Neural cell (in vitro differentiated cells): ENCODE results near the gene PDIA6. TPM values are rescaled to one million over a fixed set of nuclear protein-coding genes. Genes with fewer than 3 reads are reported as not detected.

ENCODE experiments used
- H2AFZ ChIP-seq: fragments of 200-600, 300-800 bp; sonication (generic), shearing (Covaris generic); 2 replicates; pipeline ENCODE4 v1.6.0; 2014; ENCODE audit warnings: low read depth, mild to moderate bottlenecking, antibody characterized with exemption, low read length, moderate library complexity
- H3F3A ChIP-seq: fragments of 200-600 bp; shearing (Covaris generic); 2 replicates; pipeline ENCODE4 v1.6.1; 2016; ENCODE audit warnings: mild to moderate bottlenecking, moderate library complexity, mixed read lengths, antibody characterized with exemption, low read length; ENCODE audit not compliant: insufficient read depth, poor library complexity, severe bottlenecking
- H3K27ac ChIP-seq: fragments of 200-600, 300-800 bp; sonication (generic), shearing (Covaris generic); 2 replicates; pipeline ENCODE4 v1.5.1; 2014; ENCODE audit warnings: mild to moderate bottlenecking, low read length, moderate library complexity
- H3K27me3 ChIP-seq: fragments of 300-800, 200-600 bp; sonication (generic), shearing (Covaris generic); 2 replicates; pipeline ENCODE4 v1.6.0; 2014; ENCODE audit warnings: mild to moderate bottlenecking, low read depth, low read length, moderate library complexity; ENCODE audit not compliant: insufficient read depth
- H3K36me3 ChIP-seq: fragments of 300-800, 200-600 bp; sonication (generic), shearing (Covaris generic); 2 replicates; pipeline ENCODE4 v1.5.1; 2014; ENCODE audit warnings: mild to moderate bottlenecking, antibody characterized with exemption, low read length, moderate library complexity; ENCODE audit not compliant: insufficient read depth
- H3K4me2 ChIP-seq: fragments of 300-800, 200-600 bp; sonication (generic), shearing (Covaris generic); 2 replicates; pipeline ENCODE4 v1.6.0; 2014; ENCODE audit warnings: mild to moderate bottlenecking, low read length
- H3K4me3 ChIP-seq: fragments of 300-800, 200-600 bp; sonication (generic), shearing (Covaris generic); 2 replicates; pipeline ENCODE4 v1.5.1; 2014; ENCODE audit warnings: mild to moderate bottlenecking, low read length, moderate library complexity
- H3K79me2 ChIP-seq: fragments of 200-600 bp; shearing (Covaris generic); replicated peaks from 2 replicates; pipeline ENCODE4 v1.6.0; 2014; ENCODE audit warnings: mild to moderate bottlenecking, low read length, moderate library complexity; ENCODE audit not compliant: insufficient read depth
- H3K9ac ChIP-seq: fragments of 300-800, 200-600 bp; sonication (generic), shearing (Covaris generic); 2 replicates; pipeline ENCODE4 v1.6.1; 2016; ENCODE audit warnings: mild to moderate bottlenecking, low read length, mixed read lengths
- H3K9me2 ChIP-seq: fragments of 200-600 bp; shearing (Covaris generic); 2 replicates; pipeline ENCODE4 v1.6.1; 2016; ENCODE audit warnings: mild to moderate bottlenecking, low read length, mixed read lengths; ENCODE audit not compliant: insufficient read depth
- H3K9me3 ChIP-seq: fragments of 200-600, 300-800 bp; sonication (generic), shearing (Covaris generic); 2 replicates; pipeline ENCODE4 v1.6.1; 2016; ENCODE audit warnings: mild to moderate bottlenecking, mixed run types, low read length, moderate library complexity, mixed read lengths
- H4K20me1 ChIP-seq: fragments of 200-600 bp; shearing (Covaris generic); 2 replicates; pipeline ENCODE4 v1.6.1; 2016; ENCODE audit warnings: mild to moderate bottlenecking, mixed run types; ENCODE audit not compliant: insufficient read depth
- CTCF ChIP-seq: fragments of 450-650 bp; IDR thresholded peaks from 2 replicates; pipeline ENCODE4 v1.5.1; 2014; ENCODE audit warnings: antibody characterized with exemption, mild to moderate bottlenecking, moderate library complexity; ENCODE audit not compliant: poor library complexity, severe bottlenecking
- EP300 ChIP-seq: fragments of 450-650 bp; conservative IDR thresholded peaks from 2 replicates; pipeline ENCODE4 v1.6.1; 2014; ENCODE audit warnings: antibody characterized with exemption, mild to moderate bottlenecking, moderate library complexity; ENCODE audit not compliant: poor library complexity, severe bottlenecking
- EZH2 ChIP-seq: fragments of 200-600, 300-800 bp; shearing (Covaris generic), sonication (generic); IDR thresholded peaks from 2 replicates; pipeline ENCODE4 v1.6.1; 2014; ENCODE audit warnings: antibody characterized with exemption, low read length, borderline replicate concordance, mild to moderate bottlenecking; ENCODE audit not compliant: insufficient read depth, poor library complexity, severe bottlenecking
- MXI1 ChIP-seq: fragments of 450-650 bp; conservative IDR thresholded peaks from 2 replicates; pipeline ENCODE4 v1.6.1; 2014; ENCODE audit warnings: antibody characterized with exemption, mild to moderate bottlenecking; ENCODE audit not compliant: poor library complexity, severe bottlenecking
- POLR2AphosphoS5 ChIP-seq: IDR thresholded peaks from 2 replicates; pipeline ENCODE4 v1.6.1; 2012
- RAD21 ChIP-seq: fragments of 450-650 bp; conservative IDR thresholded peaks from 2 replicates; pipeline ENCODE4 v1.6.1; 2014; ENCODE audit warnings: antibody characterized with exemption, mild to moderate bottlenecking, moderate library complexity
- REST ChIP-seq: IDR thresholded peaks from 2 replicates; pipeline ENCODE4 v1.6.1; 2012; ENCODE audit warnings: borderline replicate concordance
- SMC3 ChIP-seq: fragments of 450-650 bp; conservative IDR thresholded peaks from 2 replicates; pipeline ENCODE4 v1.6.1; 2014; ENCODE audit warnings: antibody characterized with exemption, mild to moderate bottlenecking, moderate library complexity; ENCODE audit not compliant: poor library complexity
- TAF1 ChIP-seq: IDR thresholded peaks from 2 replicates; pipeline ENCODE4 v1.6.1; 2012; ENCODE audit warnings: low read depth
- polyA plus RNA-seq: library from polyadenylated mRNA; depleted of rRNA; stranded (reverse); fragments of >200 nt; gene quantifications from 2 replicates; pipeline ENCODE4 v1.2.3, GENCODE V29; 2014

PDIA6 gene
- polyA plus RNA-seq, 1 donor from 2014 or later = 124 TPM

- Histone ChIP-seq H3K4me2 (no peak overlapping the region), H3K4me3 (no peak overlapping the region), H3K27ac (no peak overlapping the region), H3K9ac (no peak overlapping the region), H3F3A (no peaks in the 10 kb centered on the region), H4K20me1 (no peaks in the 10 kb centered on the region), H3K79me2 (no peaks in the 10 kb centered on the region), H3K36me3 (no peaks in the 10 kb centered on the region), H3K27me3 (no peaks in the 10 kb centered on the region), H3K9me3 (no peaks in the 10 kb centered on the region), H2AFZ (no peak overlapping the region), H3K9me2 (no peaks in the 10 kb centered on the region)
- TF ChIP-seq TAF1 (no peak), EZH2 (no peak), SMC3 (no peak), RAD21 (no peak), EP300 (no peak), CTCF (no peak), POLR2AphosphoS5 (no peak), REST (no peak), MXI1 (no peak)
Observed at GRCh38 chr2:10760794-10761504, 51.6 kb downstream of the PDIA6 start.

- no peaks in the 10 kb centered on the region for H3K27me3 ChIP-seq
- no peaks in the 10 kb centered on the region for H3K9me2 ChIP-seq
- no peaks in the 10 kb centered on the region for H3F3A ChIP-seq
- TF ChIP-seq TAF1 (no peak), CTCF (no peak), RAD21 (no peak), POLR2AphosphoS5 (no peak), SMC3 (no peak), EP300 (no peak), REST (no peak), MXI1 (no peak), EZH2 (no peak)
- no peak overlapping the region for H3K27ac ChIP-seq
- H4K20me1 ChIP-seq = no peaks in the 10 kb centered on the region
- no peak overlapping the region for H2AFZ ChIP-seq
- H3K9ac ChIP-seq = no peak overlapping the region
- no peaks in the 10 kb centered on the region for H3K36me3 ChIP-seq
- H3K4me2 ChIP-seq = no peak overlapping the region
- H3K79me2 ChIP-seq = no peaks in the 10 kb centered on the region
- no peak overlapping the region for H3K4me3 ChIP-seq
- H3K9me3 ChIP-seq = no peaks in the 10 kb centered on the region
Observed at GRCh38 chr2:10759151-10759714, 53.4 kb downstream of the PDIA6 start.
